NCI-H446 (cell line): ENCODE data around the gene CARNS1.
A peak's percentile ranks its signal among the peaks of the same experiment; 100 is the strongest.
"Not testable (repeated sequence)": the region's sequence is repeated elsewhere in the genome, so short reads cannot be mapped to it uniquely, and the experiment has no call there.

ENCODE experiments used
- DNase-seq, 2 experiments: peaks; one replicate each; lab custom pipeline; 2025; lab: John Stamatoyannopoulos, UW

Gene CARNS1

GRCh38 chr11:67396259-67396581, 19.3 kb upstream of the CARNS1 start:
- DNase-seq, result no peak

DNA sequence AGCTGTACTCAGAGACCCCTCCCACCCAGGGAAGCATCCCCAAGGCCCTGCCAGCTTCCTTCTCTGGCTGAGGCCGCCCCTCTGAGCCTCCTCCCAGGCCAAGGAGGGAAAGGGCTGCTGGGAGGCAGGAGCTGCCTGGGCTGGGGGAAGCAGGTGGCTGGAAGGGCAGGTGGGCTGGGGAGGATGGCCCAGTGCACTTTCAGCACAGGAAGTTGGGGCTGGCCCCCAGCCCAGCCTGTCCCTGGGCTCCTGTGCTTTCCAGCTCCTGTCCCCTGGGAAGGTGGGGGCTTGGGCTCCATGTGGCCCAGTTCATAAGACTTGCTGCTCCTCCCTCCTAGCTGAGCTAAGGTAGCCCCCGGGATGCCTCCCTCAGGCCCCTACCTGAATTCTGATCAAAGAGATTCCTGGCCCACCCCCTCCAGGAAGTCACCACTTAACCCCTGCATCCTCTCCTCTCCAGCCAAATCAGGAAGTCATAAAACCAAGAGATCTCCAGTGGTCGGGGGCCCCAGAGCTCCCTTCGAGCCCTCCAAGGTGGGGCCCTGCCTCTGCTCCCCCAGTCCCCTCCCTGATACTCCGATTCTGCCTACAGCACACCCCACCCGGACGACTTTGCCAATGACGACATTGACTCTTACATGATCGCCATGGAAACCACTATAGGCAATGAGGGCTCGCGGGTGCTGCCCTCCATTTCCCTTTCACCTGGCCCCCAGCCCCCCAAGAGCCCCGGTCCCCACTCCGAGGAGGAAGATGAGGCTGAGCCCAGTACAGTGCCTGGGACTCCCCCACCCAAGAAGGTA, 18.7 kb upstream of the CARNS1 start:
- no peak for DNase-seq

- DNase-seq, result no peak
Measured at GRCh38 chr11:67397536-67397935, 17.9 kb upstream of the CARNS1 start.

DNA sequence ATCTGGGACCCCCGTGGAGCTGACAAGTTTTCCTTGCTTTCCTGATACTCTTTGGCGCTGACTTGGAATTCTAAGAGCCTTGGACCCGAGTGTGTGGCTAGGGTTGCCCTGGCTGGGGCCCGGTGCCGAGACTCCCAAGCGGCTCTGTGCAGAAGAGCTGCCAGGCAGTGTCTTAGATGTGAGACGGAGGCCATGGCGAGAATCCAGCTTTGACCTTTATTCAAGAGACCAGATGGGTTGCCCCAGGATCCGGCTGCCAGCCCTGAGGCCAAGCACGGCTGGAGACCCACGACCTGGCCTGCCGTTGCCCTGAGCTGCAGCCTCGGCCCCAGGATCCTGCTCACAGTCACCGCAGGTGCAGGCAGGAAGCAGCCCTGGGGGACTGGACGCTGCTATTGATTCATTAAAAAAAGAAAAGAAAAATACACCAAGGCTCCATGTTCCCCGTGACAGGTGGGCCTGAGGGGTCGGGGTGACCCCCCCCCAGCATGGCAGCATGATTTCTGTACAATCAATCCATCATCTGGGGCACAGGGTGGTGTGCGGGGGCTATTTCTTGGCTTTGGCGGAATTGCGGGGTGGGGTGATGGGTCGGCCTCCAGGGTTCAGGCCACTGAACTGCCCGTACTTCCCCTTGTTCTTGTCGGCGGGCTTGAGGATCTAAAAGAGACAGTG, 17.4 kb upstream of the CARNS1 start:
- DNase-seq, result no peak

GRCh38 chr11:67398661-67399563, 16.6 kb upstream of the CARNS1 start:
- DNase-seq, result no peak

- DNase-seq, result no peak
Measured at GRCh38 chr11:67400251-67400941, 15.1 kb upstream of the CARNS1 start.

GRCh38 chr11:67400942-67401494, 14.5 kb upstream of the CARNS1 start:
- DNase-seq, result no peak

DNA sequence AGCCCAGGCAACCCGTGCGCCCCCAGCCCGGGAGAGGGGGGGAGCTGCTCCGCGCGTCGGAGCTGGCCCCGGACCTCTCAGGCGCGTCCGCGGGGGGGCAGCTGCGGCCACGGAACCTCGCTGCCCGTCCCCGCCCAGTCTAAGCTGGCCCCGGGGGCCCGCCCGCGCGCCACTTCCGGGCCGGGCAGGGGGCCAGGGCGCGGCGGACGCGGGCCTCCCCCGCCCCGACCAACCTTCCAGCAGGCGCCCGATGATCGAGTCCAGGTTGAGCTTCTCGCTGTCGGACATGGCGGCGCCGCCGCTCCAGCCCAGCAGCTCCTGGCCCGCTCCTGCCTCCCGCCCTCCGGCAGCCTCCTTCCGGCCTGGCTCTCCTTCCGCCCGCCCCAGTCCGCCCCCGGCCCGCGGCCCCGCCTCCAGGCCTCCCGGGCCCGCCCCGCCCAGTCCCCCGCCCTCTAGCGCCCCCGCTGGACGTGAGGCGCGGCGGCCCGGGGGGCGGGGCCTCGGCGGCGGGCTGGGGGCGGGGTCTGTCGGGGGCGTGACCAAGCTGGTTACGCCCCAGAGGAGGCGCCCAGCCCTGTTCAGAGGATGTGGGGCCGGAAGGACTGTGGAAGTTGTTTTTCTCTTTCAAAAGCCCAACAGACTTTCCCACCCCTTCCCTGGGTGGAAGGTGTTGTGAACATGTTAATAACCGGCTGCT, 13.8 kb upstream of the CARNS1 start, which contains the start of gene PPP1CA:
Gene PPP1CA (minus strand): TSS at position 364 of the 697 bp plus-strand sequence. CDS start 76 bp downstream, at position 288.
- peak; percentile 88 to 92 for DNase-seq

DNA sequence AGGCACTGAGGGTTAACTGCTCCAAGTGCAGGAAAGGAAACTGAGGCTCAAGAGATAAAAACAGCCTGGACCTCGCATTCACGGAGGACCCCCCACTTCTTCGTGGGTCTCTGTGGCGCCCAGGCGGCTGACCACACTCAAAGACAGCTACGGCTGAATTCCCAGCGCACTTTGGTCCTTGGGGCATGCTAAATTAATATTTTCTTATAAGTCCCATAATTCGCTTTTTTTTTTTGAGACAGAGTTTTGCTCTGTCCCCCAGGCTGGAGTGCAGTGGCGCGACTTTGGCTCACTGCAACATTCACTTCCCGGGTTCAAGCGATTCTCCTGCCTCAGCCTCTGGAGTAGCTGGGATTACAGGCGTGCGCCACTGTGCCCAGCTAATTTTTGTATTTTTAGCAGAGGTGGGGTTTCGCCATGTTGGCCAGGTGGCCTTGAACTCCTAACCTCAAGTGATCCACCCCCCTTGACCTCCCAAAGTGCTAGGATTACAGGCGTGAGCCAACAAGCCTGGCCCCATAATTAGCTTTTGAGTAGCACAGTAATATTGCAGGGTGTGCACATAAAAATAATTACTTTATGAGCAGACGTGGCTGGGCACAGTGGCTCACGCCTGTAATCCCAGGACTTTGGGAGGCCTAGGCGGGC, 13.2 kb upstream of the CARNS1 start:
- not testable (repeated sequence) for DNase-seq

DNA sequence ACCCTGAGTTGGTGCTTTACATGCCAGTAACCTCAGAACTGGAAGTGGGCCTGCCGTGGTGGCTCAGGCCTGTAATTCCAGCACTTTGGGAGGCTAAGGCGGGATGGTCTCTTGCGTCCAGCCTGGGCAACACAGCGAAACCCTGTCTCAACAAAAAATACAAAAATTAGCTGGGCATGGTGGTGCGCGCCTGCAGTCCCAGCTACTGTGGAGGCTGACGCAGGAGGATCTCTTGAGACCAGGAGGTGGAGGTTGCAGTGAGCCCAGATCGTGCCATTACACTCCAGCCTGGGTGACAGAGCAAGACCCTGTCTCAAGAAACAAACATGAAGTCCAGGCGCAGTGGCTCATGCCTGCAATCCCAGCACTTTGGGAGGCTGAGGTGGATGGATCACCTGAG, 12.4 kb upstream of the CARNS1 start:
- DNase-seq, result not testable (repeated sequence)

DNA sequence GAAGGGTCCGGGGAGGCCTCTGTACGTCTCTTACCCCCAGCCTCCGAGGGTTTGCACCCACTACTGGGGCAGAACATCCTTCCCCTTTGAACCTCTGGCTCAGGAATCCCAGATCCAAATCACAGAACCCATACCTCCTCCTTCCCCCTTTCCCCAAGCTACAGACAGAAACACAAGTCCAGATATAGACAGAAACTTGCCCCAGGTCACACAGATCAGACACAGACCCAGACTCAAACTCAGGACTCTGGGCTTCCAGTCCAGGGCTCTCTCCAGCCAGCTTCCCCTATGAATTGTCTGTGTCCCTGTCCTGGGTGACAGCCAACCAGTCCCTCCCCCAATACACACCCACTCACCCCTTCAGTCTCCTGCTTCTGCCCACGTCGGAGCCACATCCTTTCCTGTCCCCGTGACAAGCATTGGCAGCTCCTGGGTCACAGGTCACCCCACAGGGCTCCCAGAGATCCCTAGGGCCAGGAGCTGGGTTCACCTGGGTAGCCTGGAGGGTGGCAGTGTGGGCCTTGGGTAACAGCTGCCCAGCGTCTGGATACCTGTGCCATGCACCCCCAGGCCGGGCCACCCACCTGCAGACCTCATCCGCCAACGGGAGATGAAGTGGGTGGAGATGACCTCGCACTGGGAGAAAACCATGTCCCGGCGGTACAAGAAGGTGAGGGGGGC, 10.8 kb upstream of the CARNS1 start:
- DNase-seq, result no peak

DNA sequence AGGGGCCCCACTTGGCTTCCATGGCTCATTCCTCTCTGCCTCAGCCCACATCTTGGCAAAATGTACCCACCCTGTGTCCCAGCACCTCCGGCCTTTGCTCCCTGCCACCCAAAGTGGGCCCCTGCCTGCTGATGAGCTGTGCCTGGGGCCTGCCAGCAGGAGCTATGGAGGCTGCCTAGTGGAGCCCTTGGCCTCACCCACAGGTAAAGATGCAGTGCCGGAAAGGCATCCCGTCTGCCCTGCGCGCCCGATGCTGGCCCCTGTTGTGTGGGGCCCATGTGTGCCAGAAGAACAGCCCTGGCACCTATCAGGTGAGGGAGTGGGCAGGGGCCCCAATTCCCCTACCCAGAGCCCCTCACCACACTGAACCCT, 10.3 kb upstream of the CARNS1 start:
- no peak for DNase-seq

GRCh38 chr11:67405688-67406339, 9.7 kb upstream of the CARNS1 start:
- DNase-seq, result no peak

- no peak for DNase-seq
Measured at GRCh38 chr11:67406420-67406968, 9.0 kb upstream of the CARNS1 start.

DNA sequence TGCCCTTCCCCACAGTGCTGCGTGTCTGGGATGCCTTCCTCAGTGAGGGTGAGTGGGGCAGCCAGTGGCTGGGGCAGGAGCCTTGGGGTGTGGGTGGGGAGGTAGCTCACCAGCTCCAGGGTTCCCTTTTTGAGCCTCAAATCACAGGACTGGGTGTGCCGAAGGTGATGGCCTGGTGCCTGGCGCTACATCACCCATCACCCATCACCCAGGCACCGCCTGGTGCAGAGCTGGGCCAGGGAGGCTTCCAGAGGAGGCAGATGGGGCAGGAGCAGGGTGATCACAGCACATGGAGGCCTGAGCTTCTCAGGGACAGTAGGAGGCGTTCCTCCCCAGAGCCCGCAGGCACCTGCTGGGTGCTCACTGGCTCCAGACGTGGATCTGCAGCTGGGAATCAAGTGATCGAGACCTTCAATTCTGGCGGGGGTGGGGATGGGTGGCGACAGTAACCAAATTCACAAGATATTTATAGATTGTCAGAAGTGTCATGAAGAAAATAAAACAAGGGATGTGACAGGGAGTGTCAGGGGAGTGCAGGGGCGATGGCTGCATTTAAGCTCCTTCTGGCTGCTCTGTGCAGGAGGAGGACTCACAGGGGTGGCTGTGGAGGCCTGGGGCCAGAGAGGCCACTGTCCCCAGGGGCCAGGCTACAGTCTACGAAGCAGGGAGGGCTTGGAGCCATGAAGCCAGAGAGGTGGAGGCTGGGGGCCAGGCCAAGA, 8.3 kb upstream of the CARNS1 start:
- DNase-seq, result no peak

GRCh38 chr11:67407688-67408163, 7.8 kb upstream of the CARNS1 start:
- DNase-seq, result no peak

DNA sequence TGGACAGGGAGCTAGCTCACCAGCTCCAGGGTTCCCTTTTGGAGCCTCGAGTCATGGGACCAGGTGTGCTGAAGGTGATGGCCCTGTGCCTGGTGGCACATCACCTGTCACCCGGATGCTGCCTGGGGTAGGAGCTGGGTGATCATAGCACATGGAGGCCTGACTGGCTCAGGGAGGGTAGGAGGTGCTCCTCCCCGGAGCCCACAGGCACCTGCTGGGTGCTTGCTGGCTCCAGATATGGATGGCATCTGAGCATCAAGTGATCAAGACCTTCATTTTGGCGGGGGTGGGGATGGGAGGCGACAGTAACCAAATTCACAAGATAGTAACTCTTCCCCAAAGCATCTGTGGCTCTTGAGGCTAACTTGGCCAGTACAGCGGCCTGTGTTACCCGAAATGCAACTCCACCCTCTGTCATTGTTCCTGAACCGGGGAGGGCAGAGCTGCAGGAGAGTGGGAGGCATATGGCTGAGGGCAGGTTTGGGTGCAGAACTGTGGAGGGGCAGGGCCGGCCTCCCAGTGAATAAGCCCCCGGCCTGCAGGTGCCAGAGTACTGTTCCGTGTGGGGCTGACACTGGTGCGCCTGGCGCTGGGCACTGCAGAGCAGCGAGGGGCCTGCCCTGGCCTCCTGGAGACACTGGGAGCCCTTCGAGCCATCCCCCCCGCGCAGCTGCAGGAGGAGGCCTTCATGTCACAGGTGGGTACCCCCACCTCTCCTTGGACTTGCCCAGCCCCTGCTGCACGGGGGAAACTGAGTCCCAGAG, 6.9 kb upstream of the CARNS1 start:
- no peak for DNase-seq
